Erythroblast (primary cell): ENCODE data around the gene FAM163A.

Experiments used
- GATA1 ChIP-seq: IDR thresholded peaks from 2 replicates; pipeline ENCODE4 v1.6.1; 2011; ENCODE audit warnings: low read depth, mild to moderate bottlenecking, control low read depth, low read length, moderate library complexity
- POLR2A ChIP-seq: IDR thresholded peaks from 2 replicates; pipeline ENCODE4 v1.6.1; 2011; ENCODE audit warnings: mild to moderate bottlenecking, low read length

DNA sequence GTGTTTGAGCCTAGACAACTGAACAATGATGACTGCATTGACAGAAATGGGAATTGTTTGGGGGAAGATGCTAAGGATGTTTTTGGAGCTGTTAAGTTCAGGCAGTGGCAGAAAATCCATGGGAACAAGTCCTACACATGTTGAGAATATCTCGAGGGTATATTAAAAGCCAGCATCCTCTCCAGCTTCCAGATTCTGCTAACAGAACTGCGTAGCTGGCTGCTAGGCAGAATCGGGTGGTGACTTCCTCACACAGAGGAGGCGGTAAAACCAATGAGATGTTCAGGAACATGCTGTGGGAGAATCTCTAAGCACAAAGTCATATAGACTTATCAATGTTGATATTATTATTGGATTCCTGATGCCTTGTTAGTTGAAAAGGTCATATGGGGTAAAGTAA is 14.8 kb downstream of the FAM163A start:
- TF ChIP-seq POLR2A, result no peak
- no peak for TF ChIP-seq GATA1
